Measurements from ENCODE around the gene MS4A4A. TPM values are rescaled to one million over a fixed set of nuclear protein-coding genes. Genes with fewer than 3 reads are reported as not detected.

Gene MS4A4A
- total RNA-seq (ENCODE audit: low replicate concordance): not detected in 2 replicates

DNA sequence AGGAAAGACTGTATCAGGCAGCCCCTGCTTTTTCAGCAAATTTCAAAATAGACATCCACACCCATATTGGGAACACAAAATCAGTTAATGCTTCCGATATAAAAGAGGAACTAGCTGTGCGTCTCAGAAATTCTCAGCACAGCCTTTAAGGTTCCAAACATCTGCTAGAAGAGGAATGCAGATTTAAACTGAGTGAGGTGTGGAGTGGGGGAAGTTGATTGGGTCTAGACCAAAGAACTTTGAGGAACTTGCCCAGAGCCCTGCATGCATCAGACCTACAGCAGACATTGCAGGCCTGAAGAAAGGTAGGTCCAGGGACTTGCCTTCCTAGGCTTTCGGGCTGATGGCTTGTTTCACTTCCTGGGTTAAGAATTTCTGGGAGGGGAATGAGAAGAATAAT is at the start of gene MS4A4A:
MS4A4A (plus strand) TSS at position 255 of the 400 bp plus-strand sequence; CDS start at position 265, 10 bp downstream.
- TF ChIP-seq, protein P1, sequence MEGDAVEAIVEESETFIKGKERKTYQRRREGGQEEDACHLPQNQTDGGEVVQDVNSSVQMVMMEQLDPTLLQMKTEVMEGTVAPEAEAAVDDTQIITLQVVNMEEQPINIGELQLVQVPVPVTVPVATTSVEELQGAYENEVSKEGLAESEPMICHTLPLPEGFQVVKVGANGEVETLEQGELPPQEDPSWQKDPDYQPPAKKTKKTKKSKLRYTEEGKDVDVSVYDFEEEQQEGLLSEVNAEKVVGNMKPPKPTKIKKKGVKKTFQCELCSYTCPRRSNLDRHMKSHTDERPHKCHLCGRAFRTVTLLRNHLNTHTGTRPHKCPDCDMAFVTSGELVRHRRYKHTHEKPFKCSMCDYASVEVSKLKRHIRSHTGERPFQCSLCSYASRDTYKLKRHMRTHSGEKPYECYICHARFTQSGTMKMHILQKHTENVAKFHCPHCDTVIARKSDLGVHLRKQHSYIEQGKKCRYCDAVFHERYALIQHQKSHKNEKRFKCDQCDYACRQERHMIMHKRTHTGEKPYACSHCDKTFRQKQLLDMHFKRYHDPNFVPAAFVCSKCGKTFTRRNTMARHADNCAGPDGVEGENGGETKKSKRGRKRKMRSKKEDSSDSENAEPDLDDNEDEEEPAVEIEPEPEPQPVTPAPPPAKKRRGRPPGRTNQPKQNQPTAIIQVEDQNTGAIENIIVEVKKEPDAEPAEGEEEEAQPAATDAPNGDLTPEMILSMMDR (IDR thresholded peaks at IDR 0.05; ENCODE audit: insufficient read depth, low read length): no peak
- DNase-seq (ENCODE audit: low read depth): no peak
- no peak within 1 kb of the TSS for H3K4me3 ChIP-seq (ENCODE audit: low read depth, low read length)

DNA sequence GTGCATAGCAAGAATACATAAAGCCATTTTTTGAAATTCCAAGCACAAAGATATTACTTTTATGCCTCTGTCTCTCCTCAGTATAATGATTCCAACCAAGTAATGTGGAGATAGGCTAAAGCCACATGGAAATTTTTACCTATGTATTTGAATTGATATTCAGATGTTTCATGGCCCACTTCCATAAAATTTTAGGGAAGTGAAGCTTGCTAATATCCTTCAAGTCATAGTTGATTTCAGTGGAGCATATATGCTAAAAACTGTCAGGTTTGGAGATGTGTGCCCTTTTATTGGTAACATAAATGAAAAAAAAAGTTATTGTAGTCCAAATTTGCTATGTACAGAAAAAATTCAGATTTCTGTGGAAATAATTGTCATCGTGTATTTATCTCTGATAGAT is 49.8 kb upstream of the MS4A4A start:
- DNase-seq (ENCODE audit: low read depth): no peak
- H3K4me3 ChIP-seq (ENCODE audit: low read depth, low read length): no peak overlapping the region
- TF ChIP-seq, protein P1 (IDR thresholded peaks at IDR 0.05; ENCODE audit: insufficient read depth, low read length): no peak

DNA sequence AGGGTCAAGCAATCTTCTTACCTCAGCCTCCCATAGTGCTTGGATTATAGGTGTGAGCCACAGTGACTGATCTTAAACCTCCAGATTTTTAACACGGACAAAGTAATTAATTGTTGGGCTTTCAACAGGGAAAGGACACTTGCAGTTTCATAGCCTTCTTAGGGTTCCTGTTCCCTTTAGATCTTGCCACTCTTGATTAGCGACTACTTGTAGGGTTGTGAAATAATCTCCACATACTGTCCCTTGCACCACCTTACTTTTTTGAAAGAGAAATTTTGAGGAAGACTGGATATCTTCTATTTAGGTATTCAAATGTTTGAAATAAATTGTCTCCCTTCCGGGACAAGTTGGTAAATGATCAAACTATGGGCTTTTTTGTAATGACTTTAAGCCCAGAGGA is 45.1 kb upstream of the MS4A4A start:
- TF ChIP-seq, protein P1 (IDR thresholded peaks at IDR 0.05; ENCODE audit: insufficient read depth, low read length): no peak
- no peak for DNase-seq (ENCODE audit: low read depth)
- no peak overlapping the region for H3K4me3 ChIP-seq (ENCODE audit: low read depth, low read length)

DNA sequence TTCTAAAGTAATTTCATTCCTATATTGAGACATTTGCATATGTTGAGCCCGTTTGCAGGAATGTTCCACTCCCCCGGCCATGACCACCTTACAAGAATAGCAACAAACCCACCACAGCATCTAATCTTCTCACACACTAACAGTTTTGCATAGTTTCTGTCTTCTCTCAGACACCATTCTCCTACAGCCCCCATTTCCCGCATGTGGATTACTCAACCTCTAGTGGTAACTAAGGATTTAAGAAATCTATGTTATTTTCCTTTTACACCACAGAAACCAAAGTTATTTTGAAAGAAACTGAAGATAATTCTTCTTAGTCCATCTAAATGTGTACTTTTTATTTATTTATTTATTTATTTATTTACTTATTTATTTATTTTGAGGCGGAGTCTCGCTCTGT is 39.8 kb upstream of the MS4A4A start:
- TF ChIP-seq, protein P1 (IDR thresholded peaks at IDR 0.05; ENCODE audit: insufficient read depth, low read length): no peak
- no peak overlapping the region for H3K4me3 ChIP-seq (ENCODE audit: low read depth, low read length)
- DNase-seq (ENCODE audit: low read depth): no peak

DNA sequence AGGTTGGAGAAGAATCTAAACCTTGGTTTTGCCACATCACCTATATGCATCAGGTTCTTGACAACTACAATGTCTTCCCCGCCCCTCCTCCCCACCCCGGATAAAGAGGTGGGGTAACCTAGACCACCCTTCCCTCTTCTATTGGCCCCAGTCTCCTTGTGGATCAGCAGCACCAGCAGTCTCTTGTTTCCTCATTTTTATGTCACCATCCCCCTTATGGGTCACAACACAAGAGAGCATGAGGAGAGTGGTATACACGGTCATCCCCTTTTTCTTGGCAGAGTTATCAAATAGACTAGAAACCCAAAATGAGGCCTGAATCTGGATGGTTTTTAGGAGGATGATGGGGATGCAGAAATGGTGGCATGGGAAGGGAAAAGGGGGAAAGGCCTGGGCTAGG is 38.7 kb upstream of the MS4A4A start:
- DNase-seq (ENCODE audit: low read depth): no peak
- H3K4me3 ChIP-seq (ENCODE audit: low read depth, low read length): no peak overlapping the region
- TF ChIP-seq, protein P1 (IDR thresholded peaks at IDR 0.05; ENCODE audit: insufficient read depth, low read length): no peak

DNA sequence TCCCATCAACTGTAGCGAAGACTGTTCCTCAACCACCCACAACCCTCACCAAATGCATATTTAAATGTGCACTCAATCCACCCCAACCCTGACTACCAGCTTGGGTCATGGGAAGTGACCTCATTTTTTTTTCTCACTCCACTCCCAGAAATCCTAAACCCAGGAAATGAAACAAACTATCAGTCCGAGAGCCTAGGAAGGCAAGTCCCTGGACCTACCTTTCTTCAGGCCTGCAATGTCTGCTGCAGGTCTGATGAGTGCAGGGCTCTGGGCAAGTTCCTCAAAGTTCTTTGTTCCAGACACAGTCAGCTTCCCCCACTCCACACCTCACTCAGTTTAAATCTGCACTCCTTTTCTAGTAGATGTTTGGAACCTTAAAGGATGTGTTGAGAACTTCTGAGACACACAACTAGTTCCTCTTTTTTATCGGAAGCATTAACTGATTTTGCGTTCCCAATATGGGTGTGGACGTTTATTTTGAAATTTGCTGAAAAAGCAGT is 37.7 kb upstream of the MS4A4A start, which contains the start of gene MS4A4E:
MS4A4E (minus strand) TSS at position 398 of the 500 bp plus-strand sequence. CDS start 13,082 bp downstream, outside the sequence.
- no peak for DNase-seq (ENCODE audit: low read depth)
- H3K4me3 ChIP-seq (ENCODE audit: low read depth, low read length): no peak within 1 kb of the TSS

More for the DNA sequence above, 37.7 kb upstream of the MS4A4A start, which contains the start of gene MS4A4E:
- TF ChIP-seq, protein P1 (IDR thresholded peaks at IDR 0.05; ENCODE audit: insufficient read depth, low read length): no peak

Data from fibroblast of the aortic adventitia (primary cell).